Measurements from ENCODE around the gene BIRC3.
A peak's percentile ranks its signal among the peaks of the same experiment; 100 is the strongest.
"Not testable (repeated sequence)": the region's sequence is repeated elsewhere in the genome, so short reads cannot be mapped to it uniquely, and the experiment has no call there.

BIRC3 gene

GRCh38 chr11:102330231-102330630 is 12.9 kb downstream of the BIRC3 start:
- DNase-seq = no peak

- DNase-seq = no peak
Measured at GRCh38 chr11:102331341-102331740, 14.1 kb downstream of the BIRC3 start.

DNA sequence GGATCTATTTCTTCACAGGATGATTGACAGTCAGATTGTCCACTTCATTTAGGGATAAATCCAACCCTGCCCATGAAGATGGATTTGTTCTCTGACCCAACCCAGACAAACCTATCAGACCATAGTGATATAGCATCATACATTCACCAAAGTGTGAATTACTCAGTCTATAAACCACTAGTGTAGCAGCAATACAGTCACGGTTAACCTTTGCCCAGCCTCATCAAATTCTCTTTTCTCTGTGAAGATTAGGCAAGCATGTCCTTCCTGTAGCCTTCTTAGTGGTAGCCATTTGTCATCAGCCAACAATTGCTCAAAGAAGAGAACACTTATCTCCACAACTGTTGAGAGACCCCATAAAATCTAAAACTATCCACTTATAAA is 15.3 kb downstream of the BIRC3 start:
- DNase-seq = no peak

- no peak for DNase-seq
Measured at GRCh38 chr11:102338479-102339010, 21.3 kb downstream of the BIRC3 start.

GRCh38 chr11:102341311-102341710 is 24.0 kb downstream of the BIRC3 start:
- DNase-seq = not testable (repeated sequence)

DNA sequence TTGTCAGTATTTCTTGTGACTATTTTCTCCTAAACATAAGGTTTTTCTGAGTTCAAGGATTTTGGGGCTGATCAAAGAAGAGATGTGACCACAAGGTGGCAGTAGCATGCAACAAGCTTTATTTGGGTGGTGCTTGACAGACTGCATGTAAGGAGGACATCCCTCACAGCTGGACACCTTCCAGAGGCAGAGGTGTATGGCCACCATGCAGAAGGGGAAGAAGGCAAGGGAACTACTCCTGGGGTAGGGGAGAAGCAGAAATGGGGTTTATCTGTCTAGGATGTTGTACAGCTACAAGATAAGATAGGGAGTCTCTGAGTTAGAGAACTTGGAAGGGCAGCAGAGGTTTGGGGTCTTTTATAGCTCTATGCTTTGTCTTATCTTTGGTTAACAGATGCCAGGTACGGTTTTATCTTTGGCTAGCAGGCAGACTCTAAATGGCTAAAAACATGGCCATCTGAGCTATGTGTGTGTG is 24.6 kb downstream of the BIRC3 start:
- DNase-seq = peak; percentile 38

GRCh38 chr11:102343809-102344208 is 26.5 kb downstream of the BIRC3 start:
- no peak for DNase-seq

DNA sequence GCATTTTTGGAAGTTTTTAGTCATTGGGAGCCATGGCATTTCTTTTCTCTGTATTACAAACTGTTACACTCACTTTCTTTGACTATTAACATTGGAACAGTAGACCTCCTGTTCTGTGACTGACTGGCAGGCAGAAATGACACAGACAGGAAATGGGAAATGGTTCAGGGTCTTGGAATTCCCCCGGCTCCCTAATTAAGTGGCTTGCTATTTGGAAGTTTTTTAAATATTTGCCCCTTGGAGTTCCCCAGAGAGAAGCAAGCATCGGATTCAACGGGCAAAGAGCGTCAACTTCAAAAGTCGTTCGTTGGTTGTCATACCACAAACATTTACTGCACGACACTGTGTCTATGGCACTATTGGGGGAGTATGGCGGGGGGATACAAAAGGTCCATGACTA is 28.6 kb downstream of the BIRC3 start:
- no peak for DNase-seq

DNA sequence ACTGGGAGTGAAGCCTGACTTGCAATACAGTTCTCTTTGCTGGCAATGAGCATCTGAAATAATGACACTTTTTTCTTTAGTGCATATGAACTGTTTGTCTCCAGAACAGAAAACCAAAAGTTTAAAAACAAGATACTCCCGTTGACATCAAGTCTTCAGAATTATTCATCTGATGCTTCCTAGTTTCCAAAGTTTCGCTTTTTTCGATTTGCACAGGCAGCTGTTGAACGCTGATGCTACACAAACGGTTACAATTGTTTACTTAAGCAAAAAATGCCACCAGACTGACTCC is 29.1 kb downstream of the BIRC3 start:
- no peak for DNase-seq

- DNase-seq = no peak
Measured at GRCh38 chr11:102346748-102347461, 29.6 kb downstream of the BIRC3 start, which contains the start of gene BIRC2. Gene BIRC2, plus strand, starts transcription at chr11:102347214. Its CDS starts 2,641 bp downstream, at chr11:102349855.

- no peak for DNase-seq
Measured at GRCh38 chr11:102347462-102348370, 30.4 kb downstream of the BIRC3 start.

DNA sequence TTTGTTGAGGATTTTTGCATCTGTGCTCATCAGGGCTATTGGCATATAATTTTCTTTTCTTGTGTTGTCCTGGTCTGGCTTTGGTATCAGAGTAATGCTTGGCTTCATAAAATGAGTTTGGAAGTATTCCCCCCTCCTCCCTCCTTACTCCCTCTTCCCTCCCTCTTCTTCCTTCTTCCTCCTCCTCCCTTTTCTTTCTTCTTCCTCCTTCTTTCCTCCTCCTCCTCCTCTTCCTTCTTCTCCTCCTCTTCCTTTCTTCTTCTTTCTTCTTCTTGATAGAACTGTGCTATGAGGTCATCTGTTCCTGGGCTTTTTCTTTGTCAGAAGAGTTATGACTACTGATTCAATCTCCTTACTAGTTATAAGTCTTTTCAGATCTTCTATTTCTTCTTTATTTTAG is 39.8 kb downstream of the BIRC3 start:
- no peak for DNase-seq

DNA sequence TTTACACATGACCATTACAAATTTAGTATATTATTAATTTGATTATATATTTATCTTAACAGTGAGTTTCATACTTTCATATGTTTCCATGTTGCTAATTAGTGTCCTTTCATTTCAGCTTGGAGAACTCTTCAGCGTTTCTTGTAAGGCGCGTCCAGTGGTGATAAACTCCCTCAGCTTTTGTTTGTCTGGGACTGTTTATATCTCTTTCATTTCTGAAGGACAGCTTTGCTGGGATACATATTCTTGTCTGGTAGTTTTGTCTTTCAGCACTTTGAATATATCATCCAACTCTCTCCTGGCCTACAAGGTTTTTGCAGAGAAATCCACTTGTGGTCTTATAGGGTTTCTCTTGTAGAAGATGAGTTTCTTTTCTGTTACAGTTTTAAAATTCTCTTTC is 42.1 kb downstream of the BIRC3 start:
- DNase-seq = no peak

DNA sequence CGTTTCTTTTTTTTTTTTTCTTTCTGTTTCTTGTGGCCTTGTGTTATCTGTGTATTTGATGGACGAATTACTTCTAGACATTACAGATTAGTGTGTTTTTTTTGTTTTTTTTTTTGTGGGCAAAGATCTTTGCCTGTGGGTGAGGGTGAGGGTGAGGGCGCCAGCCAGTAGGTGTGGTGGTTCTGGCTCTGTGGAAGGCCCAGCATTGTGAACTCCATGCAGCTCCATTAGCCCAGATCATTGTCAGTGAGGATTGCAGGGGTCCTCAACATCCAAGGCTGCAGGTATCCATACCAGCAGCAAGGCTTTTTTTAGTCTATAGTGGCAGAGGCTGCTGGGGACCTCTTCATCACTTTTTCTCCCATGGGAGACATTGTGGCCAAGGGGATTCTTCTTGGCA is 43.4 kb downstream of the BIRC3 start:
- DNase-seq = no peak

- no peak for DNase-seq
Measured at GRCh38 chr11:102361086-102362031, 44.1 kb downstream of the BIRC3 start.

- DNase-seq = no peak
Measured at GRCh38 chr11:102364991-102365390, 47.7 kb downstream of the BIRC3 start.

DNA sequence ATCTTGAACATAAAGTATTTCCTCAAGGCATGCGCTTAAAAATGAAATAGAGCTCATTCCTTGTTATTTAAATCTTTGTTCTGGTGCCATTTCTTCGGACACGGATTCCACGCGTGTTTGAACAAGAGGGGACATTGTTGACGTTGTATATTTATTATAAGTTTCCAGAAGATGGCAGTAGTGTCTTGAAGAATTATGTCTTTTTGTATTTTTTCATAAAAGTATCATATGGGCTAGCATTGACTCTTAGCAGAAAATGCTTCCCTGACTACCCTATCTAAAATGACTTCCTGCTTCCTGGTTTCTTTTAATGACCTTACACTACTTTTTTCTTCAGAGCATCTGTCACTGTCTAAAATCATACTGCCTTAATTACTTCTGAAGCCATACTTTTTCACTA is 50.1 kb downstream of the BIRC3 start:
- DNase-seq = no peak

GRCh38 chr11:102368472-102368871 is 51.2 kb downstream of the BIRC3 start:
- no peak for DNase-seq

GRCh38 chr11:102374633-102375424 is 57.5 kb downstream of the BIRC3 start:
- not testable (repeated sequence) for DNase-seq

GRCh38 chr11:102375720-102376399 is 58.6 kb downstream of the BIRC3 start:
- DNase-seq = no peak

- DNase-seq = no peak
Measured at GRCh38 chr11:102377891-102378290, 60.6 kb downstream of the BIRC3 start.

All from NCI-H1694 (cell line).